Endothelial cell of hepatic sinusoid (primary cell): ENCODE results near the gene ELAVL1.
"Not testable (repeated sequence)": the region's sequence is repeated elsewhere in the genome, so short reads cannot be mapped to it uniquely, and the experiment has no call there.

ENCODE experiments used
- in situ Hi-C: cut with HindIII; loops from 2 replicates; pipeline ENCODE4 v1.10.0; 2017; ENCODE audit warnings: low sequenced_read_pairs

Gene ELAVL1

DNA sequence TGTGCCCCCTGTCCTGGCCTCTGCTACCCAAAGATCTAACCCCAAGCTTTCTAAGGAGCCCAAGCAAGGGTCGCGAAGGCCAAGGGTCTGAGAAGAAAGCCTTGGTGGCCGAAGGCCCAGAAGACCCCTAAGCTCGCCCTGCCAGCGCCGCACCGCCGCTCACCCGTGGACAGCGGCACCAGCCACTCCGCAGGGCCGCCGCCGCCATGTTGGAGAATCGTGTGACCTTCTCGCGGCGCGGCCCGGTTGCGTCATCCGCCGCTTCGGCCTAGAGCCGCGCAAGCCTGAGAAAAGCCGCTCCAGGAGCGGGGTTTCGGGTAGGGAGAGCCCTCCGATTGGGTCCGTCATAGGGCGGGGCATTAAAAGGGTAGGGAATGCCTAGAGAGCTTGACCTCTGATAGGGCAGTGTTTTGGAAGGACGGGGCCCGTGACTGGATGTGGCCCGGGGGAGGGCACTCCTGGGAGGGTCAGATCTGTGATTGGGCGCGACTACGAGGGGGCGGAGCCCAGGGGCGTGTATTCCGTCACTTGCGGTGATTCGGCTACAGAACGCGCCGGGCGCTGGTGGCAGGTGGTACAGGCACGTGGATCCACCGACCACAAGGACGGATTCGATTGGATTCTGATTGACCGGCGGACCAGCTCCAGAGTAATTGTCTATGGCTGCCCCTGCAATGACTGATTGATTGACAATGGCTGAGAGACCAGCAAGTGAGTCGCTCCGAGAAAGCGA, 61.8 kb downstream of the ELAVL1 start, which contains the start of gene TIMM44:
TSS of gene TIMM44 (minus strand) at position 223 of the 733 bp plus-strand sequence. CDS start at position 208, 15 bp downstream.
- in situ Hi-C loops, result loop anchor here (5.0 kb wide), 1 partner anchor 54 kb away; no protein-coding TSS in a partner anchor

DNA sequence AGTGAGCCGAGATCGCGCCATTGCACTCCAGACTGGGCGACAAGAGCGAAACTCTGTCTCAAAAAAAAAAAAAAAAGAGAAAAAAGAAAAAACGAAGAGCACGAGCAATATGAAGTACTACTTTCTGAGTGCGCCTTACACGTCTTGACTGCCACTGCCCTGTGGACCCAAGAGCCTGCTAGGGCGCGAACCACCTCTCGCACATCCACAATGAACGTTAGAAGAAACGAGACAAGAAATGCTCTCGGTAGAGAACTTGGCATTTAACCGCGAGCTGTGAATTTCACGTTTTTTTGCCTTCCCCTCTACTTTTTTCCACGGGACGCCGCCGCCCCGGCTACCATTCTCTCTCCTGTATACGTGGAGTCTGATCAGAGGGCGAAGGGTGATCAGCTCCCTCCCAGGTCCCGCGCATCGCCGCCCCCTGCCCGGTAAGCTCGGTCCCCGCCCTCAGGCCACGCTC, 62.4 kb downstream of the ELAVL1 start:
- in situ Hi-C loops, result loop anchor here (5.0 kb wide), 1 partner anchor 54 kb away; no protein-coding TSS in a partner anchor

DNA sequence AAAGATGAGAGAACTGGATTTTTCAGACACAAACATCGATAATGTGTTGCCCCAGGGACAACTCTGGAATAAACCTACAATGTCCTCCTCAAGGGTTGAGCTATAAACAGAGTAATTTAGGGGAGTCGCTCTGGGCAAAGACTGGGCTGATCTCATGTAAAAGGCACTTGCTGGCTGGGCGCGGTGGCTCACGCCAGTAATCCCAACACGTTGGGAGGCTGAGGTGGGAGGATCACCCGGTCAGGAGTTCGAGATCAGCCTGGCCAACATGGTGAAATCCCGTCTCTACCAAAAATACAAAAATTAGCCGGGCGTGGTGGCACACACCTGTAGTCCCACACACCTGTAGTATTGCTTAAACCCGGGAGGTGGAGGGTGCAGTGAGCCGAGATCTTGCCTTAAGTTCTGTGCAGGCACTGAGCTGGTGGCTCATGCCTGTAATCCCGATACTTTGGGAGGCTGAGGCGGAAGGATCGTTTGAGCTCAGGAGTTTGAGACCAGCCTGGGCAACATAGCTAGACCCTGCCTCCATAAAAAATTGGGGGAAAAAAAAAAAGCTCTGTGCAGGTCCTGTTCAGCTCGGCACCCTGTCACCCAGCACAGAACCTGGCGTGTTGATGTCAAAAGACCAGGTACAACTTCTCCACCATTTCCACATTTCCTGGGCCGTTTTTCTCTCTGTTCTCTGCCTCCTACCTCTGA, 63.4 kb downstream of the ELAVL1 start:
- in situ Hi-C loops, result loop anchor here (5.0 kb wide), 1 partner anchor 55 kb away; no protein-coding TSS in a partner anchor

DNA sequence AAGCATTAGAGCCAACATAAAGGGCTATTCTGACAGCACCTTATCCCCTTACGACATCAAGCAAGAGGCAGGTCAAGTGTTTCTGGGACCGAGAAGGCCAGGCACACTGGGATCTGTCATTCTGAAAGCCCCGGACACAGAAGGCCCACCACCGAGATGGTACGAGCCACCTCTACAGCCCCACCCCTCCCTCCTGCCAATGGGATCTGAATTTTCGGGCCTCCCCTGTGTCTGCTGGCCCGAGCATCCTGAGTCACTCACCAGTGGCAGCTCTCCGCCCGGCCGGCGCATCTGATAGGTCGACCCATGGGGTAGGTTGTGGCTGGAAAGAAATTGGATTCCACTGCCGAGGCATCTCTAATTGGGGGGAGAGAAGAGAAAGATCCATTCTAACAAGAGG, 64.6 kb downstream of the ELAVL1 start:
- in situ Hi-C loops, result loop anchor here (5.0 kb wide), 1 partner anchor 56 kb away; no protein-coding TSS in a partner anchor

DNA sequence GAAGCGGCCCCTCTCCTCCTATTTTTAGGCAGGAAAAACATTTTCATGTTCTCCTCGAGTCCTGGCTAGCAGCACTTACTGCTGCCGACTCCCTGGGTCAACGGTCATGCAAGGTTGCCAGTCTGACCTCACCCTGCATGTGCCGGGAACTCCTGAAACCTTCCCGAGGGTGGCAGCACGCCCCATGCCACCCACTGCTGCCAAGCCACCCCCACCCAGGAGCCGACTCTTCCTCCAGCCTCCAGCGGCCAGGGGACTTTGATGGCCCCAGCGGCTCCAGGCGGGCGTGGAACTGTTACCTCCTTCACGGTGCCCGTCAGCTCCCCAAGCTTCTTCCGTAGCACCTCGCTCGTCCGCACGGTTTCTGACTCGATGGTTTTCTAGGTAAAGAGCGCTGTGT, 70.7 kb downstream of the ELAVL1 start:
- in situ Hi-C loops, result no loop called here

DNA sequence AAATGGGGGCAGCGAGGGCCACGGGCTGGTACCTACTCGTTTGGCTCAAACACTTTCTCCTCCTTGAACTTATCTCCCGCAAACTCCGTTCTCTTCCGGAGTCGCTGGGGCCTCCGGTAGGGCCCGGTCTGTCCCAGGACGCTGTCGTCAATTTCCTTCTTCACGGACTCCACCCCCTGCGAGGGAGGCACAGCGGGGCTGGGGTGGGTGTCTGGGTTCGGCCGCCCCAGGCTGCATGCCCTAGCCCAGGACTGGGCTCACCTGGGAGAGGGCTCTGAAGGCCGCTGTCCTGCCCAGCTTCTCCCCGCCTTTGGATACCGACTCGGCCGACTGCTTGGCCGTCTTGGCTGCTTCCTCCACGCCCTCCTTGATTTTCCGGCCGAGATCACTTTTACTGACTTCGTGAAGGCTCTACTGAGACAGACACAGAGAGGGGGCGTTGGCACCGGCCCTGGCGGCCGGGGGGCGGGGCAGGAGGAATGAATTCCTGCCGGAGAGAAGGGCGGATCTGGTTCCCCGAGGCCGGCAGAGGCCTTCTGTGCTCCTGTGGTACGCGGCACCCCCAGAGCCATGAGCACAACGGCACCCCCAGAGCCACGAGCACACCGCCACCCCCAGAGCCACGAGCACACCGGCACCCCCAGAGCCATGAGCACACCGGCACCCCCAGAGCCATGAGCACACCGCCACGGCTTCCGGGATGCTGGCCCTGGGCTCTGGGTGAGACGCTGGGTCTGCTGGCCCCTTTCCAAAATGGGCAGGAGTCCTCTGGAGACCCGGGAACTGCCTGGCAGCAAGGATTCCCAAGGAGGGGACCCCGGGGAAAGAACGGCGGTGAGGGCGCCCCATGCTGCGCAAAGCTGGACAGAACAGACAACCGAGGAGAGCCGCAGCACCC, 71.4 kb downstream of the ELAVL1 start:
- in situ Hi-C loops, result no loop called here

DNA sequence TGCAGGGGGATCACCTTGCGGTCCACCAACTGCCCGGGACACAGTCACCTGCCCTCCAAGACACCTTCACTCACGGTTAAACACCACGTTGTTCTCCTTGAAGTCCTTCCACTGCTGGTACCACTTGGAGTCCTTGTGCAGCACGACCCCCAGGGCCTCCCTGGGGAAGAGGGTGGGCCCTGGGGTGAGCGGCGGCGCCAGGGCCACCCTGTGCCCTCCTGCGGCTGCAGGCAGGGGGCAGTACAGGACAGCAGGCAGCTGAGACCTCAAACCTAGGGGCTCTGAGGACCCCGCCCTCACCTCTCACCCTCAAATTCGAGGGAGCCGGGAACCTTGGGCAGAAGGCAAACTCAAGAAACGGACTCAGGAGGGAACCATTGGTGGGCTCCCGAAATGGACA, 72.0 kb downstream of the ELAVL1 start:
- in situ Hi-C loops, result no loop called here

DNA sequence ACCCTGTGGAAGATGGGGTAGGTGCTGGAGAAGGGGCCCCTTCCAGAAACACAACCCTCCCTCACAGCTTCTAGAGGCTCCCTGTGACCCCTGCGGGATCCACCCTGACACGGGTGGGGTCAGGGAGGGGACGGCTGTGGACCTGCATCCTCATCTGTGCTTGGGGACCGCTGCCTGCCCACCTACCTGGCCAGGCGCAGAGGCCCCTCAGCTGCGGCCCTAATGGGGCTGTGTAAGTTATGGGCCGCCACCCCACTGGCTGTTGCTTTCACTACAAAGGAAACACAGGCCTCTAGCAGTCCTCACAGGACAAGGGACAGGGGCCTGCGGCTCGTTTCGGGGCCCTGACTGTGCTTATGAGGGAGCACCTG, 72.5 kb downstream of the ELAVL1 start:
- in situ Hi-C loops, result no loop called here

DNA sequence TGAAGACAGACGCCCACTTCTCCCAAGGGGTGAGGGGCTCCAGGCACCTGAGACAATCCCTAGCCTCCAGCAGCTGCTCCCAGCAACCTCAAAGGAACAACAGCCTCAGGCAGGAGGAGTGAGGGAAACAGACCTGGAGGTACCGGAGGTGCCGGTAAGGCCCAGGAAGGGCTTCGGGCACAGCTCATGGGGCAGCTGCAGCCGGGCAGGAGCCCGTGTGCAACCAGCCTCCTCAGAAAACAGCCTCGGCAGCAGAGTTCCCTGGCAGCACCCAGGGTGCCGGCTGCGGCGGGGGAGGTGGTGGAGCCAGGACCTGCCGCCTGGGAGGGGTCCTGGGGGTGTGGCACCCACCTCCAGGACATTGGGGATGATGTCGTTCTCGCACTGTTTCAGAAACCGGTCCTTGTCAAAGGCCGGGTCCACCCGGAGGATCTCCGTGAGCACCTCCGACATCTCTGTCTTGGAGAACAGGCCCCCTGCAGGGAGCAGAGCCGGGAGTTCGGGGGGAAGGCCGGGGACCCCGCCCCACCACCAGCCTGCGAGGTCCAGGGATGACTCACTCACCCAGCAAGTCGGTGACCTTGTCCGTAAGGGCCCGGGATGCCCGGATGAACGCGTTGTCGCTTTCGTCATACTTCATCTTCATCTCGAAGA, 73.0 kb downstream of the ELAVL1 start:
- in situ Hi-C loops, result no loop called here

DNA sequence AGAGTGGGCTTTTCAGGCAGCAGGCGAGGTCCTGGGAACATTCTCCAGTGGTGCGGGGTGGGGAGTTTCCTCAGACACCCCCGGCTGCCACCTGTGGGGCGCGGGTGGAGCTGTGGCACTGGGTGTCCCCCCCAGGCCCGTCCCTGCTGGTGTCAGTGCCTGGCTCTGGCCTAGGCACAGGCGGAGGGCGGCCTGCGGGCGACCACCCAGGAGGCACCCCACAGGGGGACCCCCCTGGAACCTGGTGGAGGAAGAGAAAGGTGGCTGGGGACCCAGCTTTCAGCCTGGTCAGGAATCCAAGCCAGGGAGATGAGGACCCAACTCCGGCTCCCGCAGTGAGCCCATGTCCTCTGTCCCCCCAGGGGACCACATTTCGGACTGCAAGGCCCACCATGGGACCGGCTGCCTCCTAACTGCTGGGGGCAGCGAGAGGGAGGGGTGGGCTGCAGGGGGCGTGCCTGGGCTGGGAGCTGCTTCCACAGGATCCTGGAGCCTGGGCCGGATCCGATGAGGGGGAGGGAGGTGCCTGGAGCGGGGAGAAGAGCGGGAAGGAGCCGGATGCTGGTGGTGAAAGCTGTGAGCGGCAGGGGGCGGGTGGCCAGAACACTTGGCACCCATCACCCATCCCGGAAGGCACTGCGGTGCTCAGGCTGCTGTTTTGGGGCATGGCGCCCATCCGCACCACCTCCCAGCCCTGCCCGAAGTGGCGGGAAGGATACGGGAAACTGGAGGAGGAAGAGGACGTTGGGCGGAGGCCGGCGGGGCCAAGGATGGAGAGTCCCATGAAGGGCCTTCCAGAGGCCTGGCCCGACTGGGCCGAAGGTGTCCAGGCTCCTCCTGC, 74.0 kb downstream of the ELAVL1 start:
- in situ Hi-C loops, result no loop called here

DNA sequence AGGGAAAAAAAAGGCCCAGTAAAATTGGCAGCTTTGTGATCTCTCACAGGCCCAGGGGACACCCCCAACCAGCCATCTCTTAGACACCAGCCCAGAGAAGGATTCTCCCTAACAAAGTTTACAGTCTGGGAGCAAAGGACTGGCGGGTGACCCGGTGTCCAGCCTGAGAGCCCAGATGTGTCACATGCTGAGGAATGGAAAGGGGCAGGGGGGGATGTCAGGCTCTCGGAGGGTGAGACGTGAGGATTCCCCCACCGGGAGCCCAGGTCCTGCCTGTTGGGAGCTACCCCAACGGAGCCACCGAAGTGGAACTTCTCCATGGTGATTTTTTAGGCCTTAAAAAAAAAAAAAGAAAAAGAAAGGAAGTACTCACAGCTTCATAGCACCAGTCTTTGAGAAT, 74.7 kb downstream of the ELAVL1 start:
- in situ Hi-C loops, result no loop called here

DNA sequence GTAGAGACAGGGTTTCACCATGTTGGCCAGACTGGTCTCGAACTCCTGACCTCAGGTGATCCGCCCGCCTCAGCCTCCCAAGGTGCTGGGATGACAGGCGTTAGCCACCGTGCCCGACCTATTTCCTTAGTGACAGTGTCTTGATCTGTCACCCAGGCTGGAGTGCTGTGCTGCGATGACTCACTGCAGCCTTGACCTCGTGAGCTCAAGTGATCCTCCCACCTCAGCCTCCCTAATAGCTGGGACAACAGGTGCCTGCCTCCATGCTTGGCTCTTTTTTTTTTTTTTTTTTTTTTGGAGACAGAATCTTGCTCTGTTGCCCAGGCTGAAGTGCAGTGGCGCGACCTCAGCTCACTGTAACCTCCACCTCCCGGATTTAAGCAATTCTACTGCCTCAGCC, 75.4 kb downstream of the ELAVL1 start:
- in situ Hi-C loops, result not testable (repeated sequence)

DNA sequence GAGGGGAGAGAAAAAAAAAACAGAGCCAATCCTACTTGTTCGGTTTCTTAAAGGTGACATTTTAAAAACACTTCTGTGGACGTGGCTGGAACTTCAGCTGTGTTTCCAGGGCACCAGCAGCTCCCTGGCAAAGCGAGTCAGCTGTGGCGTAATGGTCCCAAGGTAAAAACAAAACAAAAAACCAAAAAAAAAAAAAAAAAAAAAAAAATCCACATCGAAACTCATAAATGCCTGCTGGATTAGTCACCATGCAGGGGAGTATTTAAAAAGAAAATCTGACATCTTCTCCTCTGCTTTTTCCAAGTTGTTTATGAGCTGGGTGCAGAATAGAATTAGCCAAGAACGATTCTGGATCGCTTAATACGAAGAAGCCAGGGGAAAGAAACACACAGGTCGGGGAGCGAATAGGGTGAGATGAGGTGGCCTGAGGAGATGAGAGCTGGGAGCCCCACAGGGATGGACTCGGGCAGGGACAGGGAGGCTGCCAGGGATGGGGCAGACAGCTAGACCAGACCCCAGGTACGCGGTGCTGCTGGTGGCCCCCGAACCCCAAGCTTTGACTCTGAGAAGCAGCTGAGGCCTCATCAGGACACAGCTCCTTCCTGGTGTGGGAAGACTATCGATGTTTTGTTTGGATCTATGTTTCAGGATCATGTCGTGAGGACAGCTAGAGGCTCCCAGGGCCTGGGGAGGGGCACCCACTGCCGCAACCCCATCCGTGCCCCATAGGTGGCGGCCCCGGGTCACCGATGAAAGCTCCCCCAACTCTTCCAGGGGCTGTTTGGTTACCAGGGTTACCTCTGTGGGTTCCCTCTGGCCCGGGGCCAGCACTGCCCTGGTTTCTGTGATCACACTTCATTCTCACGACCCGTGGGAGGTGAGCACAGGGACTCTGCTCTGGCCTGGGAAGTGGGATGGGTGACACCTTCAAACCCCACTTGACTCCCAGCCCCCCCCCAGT, 76.4 kb downstream of the ELAVL1 start:
- in situ Hi-C loops, result no loop called here

DNA sequence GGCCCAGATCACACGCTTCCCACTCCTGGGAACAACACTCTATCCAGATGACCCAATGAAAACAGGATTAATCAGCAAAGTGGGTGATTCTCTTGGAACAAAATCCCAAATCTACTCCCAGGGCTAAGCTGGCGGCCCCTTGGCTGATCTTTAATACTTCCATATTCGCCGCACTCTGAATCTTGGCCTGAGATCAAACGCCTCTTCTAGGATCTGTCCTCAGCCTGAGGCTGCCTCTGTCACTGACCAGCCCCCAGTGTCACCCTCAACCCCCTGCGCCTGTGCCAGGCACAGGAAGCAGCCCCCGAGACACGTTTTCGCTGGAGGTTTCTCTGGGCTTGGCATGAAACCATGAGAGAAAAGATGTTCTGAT, 77.1 kb downstream of the ELAVL1 start:
- in situ Hi-C loops, result no loop called here

DNA sequence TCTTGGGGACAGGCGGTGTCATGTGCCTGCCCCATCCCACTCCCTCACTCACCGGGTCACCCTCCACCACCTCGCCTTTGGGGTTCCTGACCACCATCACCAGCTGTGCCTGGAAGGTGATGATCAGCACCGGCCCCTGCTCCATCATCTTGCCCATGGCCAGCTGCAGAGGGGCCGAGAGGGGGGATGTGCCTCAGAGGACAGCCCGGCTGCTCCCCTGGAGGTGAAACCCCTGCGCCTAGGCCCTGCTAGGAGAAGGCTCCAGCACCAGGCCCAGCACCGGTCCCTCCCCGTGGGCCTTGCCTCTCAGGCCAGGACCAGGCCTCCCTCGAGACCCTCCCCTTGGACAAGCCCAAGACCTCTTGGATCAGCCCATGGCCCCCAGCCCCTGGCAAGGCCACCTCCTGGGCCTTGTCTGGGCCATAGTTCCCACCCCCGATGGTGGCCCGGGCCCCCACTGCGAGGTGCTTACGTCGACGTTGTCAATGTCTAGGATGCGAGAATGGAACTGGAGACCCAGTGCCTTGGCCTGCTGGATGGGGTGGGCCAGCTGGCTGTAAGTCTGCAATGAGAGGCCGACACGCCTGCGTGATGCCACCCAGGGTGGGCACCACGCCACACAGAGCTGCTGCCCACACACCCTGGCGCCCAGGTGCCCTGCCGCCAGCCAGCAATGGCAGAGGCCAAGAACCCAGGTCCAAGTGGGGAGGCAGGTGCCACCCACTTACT, 77.7 kb downstream of the ELAVL1 start:
- in situ Hi-C loops, result no loop called here

DNA sequence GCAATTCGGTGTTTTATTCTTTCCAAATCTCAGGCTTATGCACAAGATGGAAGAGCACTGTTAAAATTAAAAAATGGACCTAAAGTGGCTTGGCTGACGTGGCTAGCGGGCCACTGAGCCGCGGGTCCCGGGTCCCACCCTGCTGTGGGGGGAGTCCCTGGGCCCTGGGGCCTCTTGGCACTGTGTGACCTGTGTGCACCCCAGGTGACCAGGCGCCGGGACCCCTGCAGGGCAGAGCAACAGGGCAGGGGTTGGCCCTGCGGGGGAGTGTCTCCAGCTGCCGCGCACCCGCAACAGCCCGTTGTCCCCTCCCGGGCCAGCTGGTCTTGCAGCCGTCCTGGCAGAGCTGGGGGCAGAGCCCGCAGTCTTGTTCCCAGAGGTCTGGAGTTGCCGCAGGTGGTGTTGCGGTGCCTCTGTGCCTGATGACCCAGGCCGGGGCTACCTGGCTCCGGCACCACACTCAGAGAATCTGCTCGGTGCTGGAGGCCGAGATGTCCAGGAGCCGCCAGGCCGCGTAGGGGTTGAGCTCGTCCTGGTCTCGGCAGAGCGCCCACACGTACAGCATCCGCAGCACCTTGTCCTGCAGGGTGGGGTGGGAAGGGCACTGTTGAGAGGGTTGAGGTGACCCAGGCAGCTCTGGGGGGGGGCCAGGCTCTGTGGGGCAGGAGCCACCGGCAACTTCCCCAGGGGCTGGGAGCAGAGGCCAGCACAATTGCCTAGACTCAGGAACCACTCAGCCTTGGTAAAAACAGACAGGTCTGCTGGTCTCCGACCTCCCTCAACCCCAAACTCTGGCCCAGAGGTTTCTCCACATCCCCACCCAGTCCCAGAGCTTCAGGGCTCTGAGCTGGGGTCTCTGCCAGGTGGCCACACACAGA, 78.5 kb downstream of the ELAVL1 start:
- in situ Hi-C loops, result no loop called here
